ENCODE data around the gene CYP20A1. TPM values are rescaled to one million over a fixed set of nuclear protein-coding genes. Genes with fewer than 3 reads are reported as not detected.

The CYP20A1 gene
- total RNA-seq, 1 experiment from 2014 or later = 21.9 TPM

DNA sequence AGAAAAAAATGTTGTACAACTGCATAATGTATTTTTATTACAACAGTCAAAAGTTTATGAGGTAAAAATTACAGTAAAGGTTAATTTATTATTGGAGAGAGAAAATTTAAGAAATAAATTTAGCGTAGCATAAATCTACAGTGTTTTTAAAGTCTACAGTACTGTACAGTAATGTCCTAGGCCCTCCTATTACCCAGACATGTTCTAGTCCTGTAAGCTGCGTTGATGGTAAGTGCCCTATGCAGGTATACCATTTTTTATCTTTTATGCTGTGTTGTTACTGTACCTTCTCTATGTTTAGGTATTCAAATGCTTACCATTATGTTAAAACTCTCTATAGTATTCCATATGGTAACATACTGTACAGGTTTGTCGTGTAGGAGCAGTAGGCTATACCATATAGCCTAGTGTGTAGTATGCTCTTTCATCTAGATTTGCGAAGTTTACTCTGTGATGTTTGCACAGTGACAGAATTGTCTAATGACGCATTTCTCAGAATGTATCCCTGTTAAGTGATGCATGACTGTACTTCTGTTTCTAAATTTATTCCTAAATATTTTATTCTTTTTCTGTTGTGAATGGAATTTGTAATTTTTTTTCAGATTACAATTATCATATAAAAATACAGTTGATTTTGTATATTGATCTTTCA is 113.9 kb downstream of the CYP20A1 start:
- H3K4me3 Mint-ChIP-seq = no peak overlapping the region
- Histone ChIP-seq H2BK20ac (ENCODE audit: low read depth, low read length, poor library complexity, severe bottlenecking) (no peak overlapping the region), H2AK5ac (ENCODE audit: insufficient read length, low read length) (no peak overlapping the region), H3K4me2 (ENCODE audit: insufficient read depth, insufficient read length, low read length) (no peak overlapping the region), H3K4me1 (ENCODE audit: insufficient read depth, low read length) (no peaks in the 10 kb centered on the region), H4K5ac (ENCODE audit: insufficient read length, low read depth, low read length) (no peak overlapping the region), H3K56ac (ENCODE audit: insufficient read length, low read depth, low read length) (no peak overlapping the region), H3K27me3 (ENCODE audit: insufficient read depth, low read length) (no peaks in the 10 kb centered on the region), H3K79me1 (ENCODE audit: insufficient read depth, low read depth, low read length, poor library complexity, severe bottlenecking) (peaks cover 9% of the 10 kb centered on the region), H2BK15ac (ENCODE audit: low read depth, low read length) (no peak overlapping the region), H3T11ph (ENCODE audit: low read length) (no peak overlapping the region), H2BK5ac (ENCODE audit: insufficient read length, low read length) (no peak overlapping the region), H3K27ac (ENCODE audit: insufficient read length, low read depth, low read length) (no peak overlapping the region), H3K14ac (ENCODE audit: insufficient read depth, low read length) (no peak overlapping the region), H3K79me2 (ENCODE audit: insufficient read depth, low read length) (peaks cover 21% of the 10 kb centered on the region; the same call in 1 of the 2 replicates), H4K8ac (replicated peaks; ENCODE audit: insufficient read length, low read depth, low read length) (no peak overlapping the region), H4K20me1 (ENCODE audit: control insufficient read depth, insufficient read depth, insufficient read length) (no peaks in the 10 kb centered on the region), H2BK12ac (ENCODE audit: insufficient read length, low read depth, low read length) (no peak overlapping the region), H3K23ac (ENCODE audit: insufficient read length, low read depth, low read length) (no peak overlapping the region), H3K18ac (ENCODE audit: insufficient read length, low read depth, low read length) (no peak overlapping the region), H2AFZ (ENCODE audit: low read length) (no peak overlapping the region), H3K9me3 (ENCODE audit: control insufficient read depth, low read depth, low read length) (no peaks in the 10 kb centered on the region), H3K23me2 (ENCODE audit: insufficient read length, low read depth, low read length, poor library complexity, severe bottlenecking) (no peaks in the 10 kb centered on the region), H3K4ac (ENCODE audit: low read depth, low read length) (no peak overlapping the region), H4K91ac (ENCODE audit: insufficient read length, low read depth, low read length) (no peak overlapping the region), H3K9ac (ENCODE audit: extremely low read depth, insufficient read length, low read length) (no peak overlapping the region), H2BK120ac (ENCODE audit: low read depth, low read length, poor library complexity, severe bottlenecking) (no peak overlapping the region)
- TF ChIP-seq, protein P1, sequence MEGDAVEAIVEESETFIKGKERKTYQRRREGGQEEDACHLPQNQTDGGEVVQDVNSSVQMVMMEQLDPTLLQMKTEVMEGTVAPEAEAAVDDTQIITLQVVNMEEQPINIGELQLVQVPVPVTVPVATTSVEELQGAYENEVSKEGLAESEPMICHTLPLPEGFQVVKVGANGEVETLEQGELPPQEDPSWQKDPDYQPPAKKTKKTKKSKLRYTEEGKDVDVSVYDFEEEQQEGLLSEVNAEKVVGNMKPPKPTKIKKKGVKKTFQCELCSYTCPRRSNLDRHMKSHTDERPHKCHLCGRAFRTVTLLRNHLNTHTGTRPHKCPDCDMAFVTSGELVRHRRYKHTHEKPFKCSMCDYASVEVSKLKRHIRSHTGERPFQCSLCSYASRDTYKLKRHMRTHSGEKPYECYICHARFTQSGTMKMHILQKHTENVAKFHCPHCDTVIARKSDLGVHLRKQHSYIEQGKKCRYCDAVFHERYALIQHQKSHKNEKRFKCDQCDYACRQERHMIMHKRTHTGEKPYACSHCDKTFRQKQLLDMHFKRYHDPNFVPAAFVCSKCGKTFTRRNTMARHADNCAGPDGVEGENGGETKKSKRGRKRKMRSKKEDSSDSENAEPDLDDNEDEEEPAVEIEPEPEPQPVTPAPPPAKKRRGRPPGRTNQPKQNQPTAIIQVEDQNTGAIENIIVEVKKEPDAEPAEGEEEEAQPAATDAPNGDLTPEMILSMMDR (conservative IDR thresholded peaks at IDR 0.05) = no peak
- WGBS (ENCODE audit: extremely low coverage, insufficient read length, low lambda C conversion rate) = 100% methylated on average over 1 of the region's 5 CpGs
- H3K27me3 Mint-ChIP-seq (ENCODE audit: low read depth) = no peaks in the 10 kb centered on the region
- H3K36me3 Mint-ChIP-seq (ENCODE audit: insufficient read depth in 1 of 3, low read depth in 3 of 3) = peaks cover 4 to 10% (median 5%) of the 10 kb centered on the region in 3 experiments; a peak in 6 of 7 replicates
- peaks cover 1 to 5% of the 10 kb centered on the region in 2 experiments; a peak in 3 of 4 replicates for H3K4me1 Mint-ChIP-seq
- H3K9me3 Mint-ChIP-seq = peaks cover 0 to under 1% of the 10 kb centered on the region in 2 experiments; a peak in 1 of 5 replicates
- H3K27ac Mint-ChIP-seq = no peak overlapping the region
- DNase-seq = no peak
